K562 (cell line): Measurements from ENCODE around the gene PIH1D1. TPM values are rescaled to one million over a fixed set of nuclear protein-coding genes. Genes with fewer than 3 reads are reported as not detected.

Experiments
- AFF4 ChIP-seq: sonication (generic); formaldehyde crosslinking; IDR thresholded peaks from 2 replicates; pipeline ENCODE4 v1.8.0; 2023; ENCODE audit warnings: mild to moderate bottlenecking, missing genetic modification reagents
- ARID2 ChIP-seq: fragments of 450-650 bp; IDR thresholded peaks from 2 replicates; pipeline ENCODE4 v1.6.1; 2017; ENCODE audit warnings: antibody characterized with exemption, mild to moderate bottlenecking
- BRF1 ChIP-seq: IDR thresholded peaks from 3 replicates; pipeline ENCODE4 v1.6.1; 2011; ENCODE audit warnings: borderline replicate concordance, mild to moderate bottlenecking; ENCODE audit not compliant: insufficient read length; ENCODE audit errors: extremely low read depth
- CREM ChIP-seq: IDR thresholded peaks from 2 replicates; pipeline ENCODE4 v1.6.1; 2014; ENCODE audit warnings: antibody characterized with exemption, low read depth
- DDX20 ChIP-seq: fragments of 450-650 bp; IDR thresholded peaks from 2 replicates; pipeline ENCODE4 v1.6.1; 2016; ENCODE audit warnings: missing genetic modification characterization, low read depth, mild to moderate bottlenecking, missing compliant biosample characterization, moderate library complexity
- ELF2 ChIP-seq: fragments of 250-450 bp; sonication (Bioruptor Pico); IDR thresholded peaks from 2 replicates; pipeline ENCODE4 v1.5.0; 2021; ENCODE audit warnings: mild to moderate bottlenecking
- FOXA3 ChIP-seq, 2 experiments: fragments of 450-650 bp in 1 of 2; sonication (generic) in 1 of 2; formaldehyde crosslinking; IDR thresholded peaks in 1 of 2; conservative IDR thresholded peaks in 1 of 2; 2 replicates each; pipeline versions ENCODE4 v1.4.0 to v1.8.0; 2020 to 2022; ENCODE audit warnings: mild to moderate bottlenecking in 2 of 2, missing genetic modification reagents in 1 of 2
- FOXK2 ChIP-seq, 2 experiments: fragments of 450-650 bp; IDR thresholded peaks in 1 of 2; conservative IDR thresholded peaks in 1 of 2; 2 replicates each; pipeline ENCODE4 v1.6.1; 2016; ENCODE audit warnings: low read depth in 2 of 2, mild to moderate bottlenecking in 1 of 2
- GABPB1 ChIP-seq: sonication (generic); formaldehyde crosslinking; IDR thresholded peaks from 2 replicates; pipeline ENCODE4 v1.8.0; 2022; ENCODE audit warnings: mild to moderate bottlenecking, missing genetic modification reagents
- MCM3 ChIP-seq: fragments of 450-650 bp; IDR thresholded peaks from 2 replicates; pipeline ENCODE4 v1.6.1; 2016
- NR4A1 ChIP-seq, 2 experiments: fragments of 250-450 bp in 1 of 2; fragments of 450-650 bp in 1 of 2; sonication (Bioruptor Pico) in 1 of 2; IDR thresholded peaks; 2 replicates each; pipeline versions ENCODE4 v1.4.0 to v1.6.1; 2016 to 2020; ENCODE audit warnings: mild to moderate bottlenecking in 2 of 2, missing compliant biosample characterization in 1 of 2, missing genetic modification characterization in 1 of 2, moderate library complexity in 1 of 2
- RAD51 ChIP-seq: fragments of 450-650 bp; IDR thresholded peaks from 2 replicates; pipeline ENCODE4 v1.7.1; 2016; ENCODE audit warnings: low read depth, mild to moderate bottlenecking, borderline replicate concordance
- RB1 ChIP-seq: fragments of 450-650 bp; IDR thresholded peaks from 2 replicates; pipeline ENCODE4 v1.6.1; 2017; ENCODE audit warnings: low read depth, mild to moderate bottlenecking
- TGIF2 ChIP-seq: sonication (generic); formaldehyde crosslinking; IDR thresholded peaks from 2 replicates; pipeline ENCODE4 v1.8.1; 2022; ENCODE audit warnings: mild to moderate bottlenecking, missing genetic modification reagents, moderate library complexity
- XRCC4 ChIP-seq: IDR thresholded peaks from one replicate; pipeline ENCODE4 v1.6.1; 2011; ENCODE audit not compliant: insufficient read depth, insufficient read length; ENCODE audit errors: extremely low read depth
- ZBTB8A ChIP-seq: fragments of 450-650 bp; IDR thresholded peaks from 2 replicates; pipeline ENCODE4 v1.6.1; 2018; ENCODE audit warnings: mild to moderate bottlenecking, moderate library complexity; ENCODE audit not compliant: partially characterized antibody
- ZC3H11A ChIP-seq: IDR thresholded peaks from 2 replicates; pipeline ENCODE4 v1.6.1; 2012; ENCODE audit warnings: low read depth, low read length, improper control_type of control experiment
- ZNF277 ChIP-seq: fragments of 250-450 bp; sonication (Bioruptor Pico); IDR thresholded peaks from 2 replicates; pipeline ENCODE4 v1.8.0; 2022; ENCODE audit warnings: inconsistent platforms, mild to moderate bottlenecking, moderate library complexity, borderline replicate concordance
- ZNF384 ChIP-seq: IDR thresholded peaks from 2 replicates; pipeline ENCODE4 v1.6.1; 2012; ENCODE audit warnings: low read depth, low read length, improper control_type of control experiment
- ZNF512 ChIP-seq: IDR thresholded peaks from 2 replicates; pipeline ENCODE4 v1.6.1; 2016; ENCODE audit warnings: missing genetic modification characterization, missing compliant biosample characterization
- ZNF699 ChIP-seq: fragments of 250-450 bp; sonication (Bioruptor Pico); IDR thresholded peaks from 2 replicates; pipeline ENCODE4 v1.8.0; 2021; ENCODE audit warnings: mild to moderate bottlenecking, moderate library complexity; ENCODE audit not compliant: insufficient replicate concordance
- polyA plus RNA-seq, 8 experiments: library from polyadenylated mRNA; depleted of rRNA in 4 of 8; stranded (reverse) in 5 of 8; unstranded in 3 of 8; fragments of >200 nt; fragmentation: Nextera tagmentation in 2 of 8; fragmentation: Illumina TruSeq in 1 of 8; extraction: Ambion mirVana in 2 of 8; extraction: Trizol in 1 of 8; gene quantifications; 2 replicates each; pipeline versions ENCODE4 v1.2.1 to v1.2.3, GENCODE V29; 2011 to 2014; ENCODE audit warnings: inconsistent platforms in 1 of 8, missing spikeins in 1 of 8
- total RNA-seq, 7 experiments: library from RNA; depleted of rRNA in 6 of 7; stranded (reverse); fragments of >200 nt in 6 of 7; fragmentation: Illumina TruSeq in 2 of 7; extraction: Trizol in 2 of 7; gene quantifications; 2 replicates each; pipeline versions ENCODE4 v1.2.1 to v1.2.3, GENCODE V29; 2011 to 2021; ENCODE audit warnings: low replicate concordance in 1 of 7
- TF ChIP-seq, protein P1 (sequence below): sonication (generic); formaldehyde crosslinking; IDR thresholded peaks from 2 replicates; pipeline ENCODE4 v1.8.1; 2023; ENCODE audit warnings: mild to moderate bottlenecking, missing genetic modification reagents, moderate library complexity

Gene PIH1D1
- total and polyA plus RNA-seq, 9 of the 15 experiments (the other 6 are each of a cell fraction or from before 2014, with no cell fraction given) = 26.5 to 224 (median 137) TPM

DNA sequence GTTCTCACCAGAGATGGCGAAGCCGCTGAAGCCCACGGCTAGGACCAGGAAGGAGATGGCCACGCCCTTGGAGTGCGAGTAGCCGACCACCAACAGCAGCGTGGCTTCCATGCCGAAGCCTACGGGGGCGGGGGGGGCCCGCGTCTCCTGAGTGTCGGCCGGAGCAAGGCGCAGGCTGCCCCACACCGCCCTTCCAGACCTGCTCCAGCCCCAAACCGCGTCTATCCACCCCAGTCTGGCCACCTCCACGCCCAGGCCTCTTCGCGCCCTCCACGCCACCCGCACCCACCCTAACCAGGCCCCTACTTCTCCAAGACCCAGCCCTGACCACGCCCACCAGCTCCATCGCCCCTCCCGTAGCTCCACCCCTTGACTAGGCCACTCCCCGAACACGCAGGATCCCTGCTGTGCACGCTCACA is 20.3 kb downstream of the PIH1D1 start (continued):
- TF ChIP-seq, protein P1, sequence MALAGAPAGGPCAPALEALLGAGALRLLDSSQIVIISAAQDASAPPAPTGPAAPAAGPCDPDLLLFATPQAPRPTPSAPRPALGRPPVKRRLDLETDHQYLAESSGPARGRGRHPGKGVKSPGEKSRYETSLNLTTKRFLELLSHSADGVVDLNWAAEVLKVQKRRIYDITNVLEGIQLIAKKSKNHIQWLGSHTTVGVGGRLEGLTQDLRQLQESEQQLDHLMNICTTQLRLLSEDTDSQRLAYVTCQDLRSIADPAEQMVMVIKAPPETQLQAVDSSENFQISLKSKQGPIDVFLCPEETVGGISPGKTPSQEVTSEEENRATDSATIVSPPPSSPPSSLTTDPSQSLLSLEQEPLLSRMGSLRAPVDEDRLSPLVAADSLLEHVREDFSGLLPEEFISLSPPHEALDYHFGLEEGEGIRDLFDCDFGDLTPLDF (CRISPR knock-in tag) = no peak
- TF ChIP-seq XRCC4 (no peak), GABPB1 (no peak), ZBTB8A (no peak), ARID2 (no peak), CREM (no peak), FOXK2 (conservative IDR thresholded peaks at IDR 0.05 in 1 of 2, IDR thresholded peaks at IDR 0.05 in 1 of 2; ENCODE audit: low read depth in 2 of 2) (no peak; a peak in 1 of 4 replicates), ELF2 (CRISPR knock-in tag) (no peak), FOXA3 (CRISPR knock-in tag; conservative IDR thresholded peaks at IDR 0.05 in 1 of 2, IDR thresholded peaks at IDR 0.05 in 1 of 2) (no peak), BRF1 (no peak), ZNF277 (CRISPR knock-in tag) (no peak), AFF4 (CRISPR knock-in tag) (0 out of 2 replicates have a peak, but pooled peaks have one; percentile 54), ZNF512 (no peak), DDX20 (tag) (no peak), NR4A1 (CRISPR knock-in tag; IDR thresholded peaks at IDR 0.05) (no peak), NR4A1 (tag; IDR thresholded peaks at IDR 0.05) (no peak), RB1 (peak; percentile 34; the same call in 1 of the 2 replicates), MCM3 (no peak), TGIF2 (CRISPR knock-in tag) (no peak), RAD51 (no peak), ZNF699 (no peak), ZC3H11A (no peak), ZNF384 (no peak)
